HepG2 (cell line): ENCODE results near the gene METTL4. TPM values are rescaled to one million over a fixed set of nuclear protein-coding genes. Genes with fewer than 3 reads are reported as not detected.
A peak's percentile ranks its signal among the peaks of the same experiment; 100 is the strongest.

Experiments used
- ATAC-seq: fragments of 200-7000 bp; cut with Tn5 transposase; 3 replicates; pipeline ENCODE4 v1.9.1; 2020; ENCODE audit warnings: mild to moderate bottlenecking, moderate library complexity
- BruUV-seq: library from RNA; stranded (reverse); fragments of 400-500 nt; replicated peaks from 2 replicates; lab custom pipeline; 2021; lab: Mats Ljungman, UMichigan
- CTCF ChIA-PET: fragments of 300-600 bp; formaldehyde crosslinking; extraction: SDS; loops from one replicate; lab custom pipeline; 2021; ENCODE audit warnings: low total read pairs, inconsistent platforms, low intra/inter-chr PET ratio; lab: Yijun Ruan, JAX
- POLR2A ChIA-PET: fragments of 350-600 bp; sonication (Branson Sonifier 250); formaldehyde crosslinking; loops from one replicate; lab custom pipeline; 2020; ENCODE audit warnings: antibody characterized with exemption, inconsistent platforms; lab: Yijun Ruan, JAX
- DNase-seq: peaks from one replicate; pipeline ENCODE4 v3.0.0-alpha.2; 2015; ENCODE audit warnings: low spot score
- FAIRE-seq: peaks from 3 replicates; lab custom pipeline; 2011; peaks lifted over from hg19 to GRCh38; lab: Jason Lieb, UNC
- H2AFZ ChIP-seq: one replicate; pipeline ENCODE4 v1.6.1; 2011; ENCODE audit warnings: low read length, inconsistent platforms
- H3K27ac ChIP-seq: fragments of 300-600 bp; 3 replicates; pipeline ENCODE4 v1.8.0; 2011; ENCODE audit warnings: mixed run types, mild to moderate bottlenecking, mixed read lengths, low read length, inconsistent platforms; ENCODE audit not compliant: insufficient read depth; ENCODE audit errors: extremely low read length
- H3K27me3 ChIP-seq, 2 experiments: fragments of 200-600 bp in 1 of 2; 2 replicates in 1 of 2; 3 replicates in 1 of 2; pipeline versions ENCODE4 v1.6.0 to v1.8.0; 2011; ENCODE audit warnings: low read length in 2 of 2, mild to moderate bottlenecking in 2 of 2, moderate library complexity in 2 of 2, inconsistent platforms in 1 of 2; ENCODE audit not compliant: insufficient read depth in 2 of 2, control insufficient read depth in 1 of 2
- H3K36me3 ChIP-seq, 2 experiments: fragments of 200-600 bp in 1 of 2; replicated peaks in 1 of 2; 2 replicates in 1 of 2; 3 replicates in 1 of 2; pipeline versions ENCODE4 v1.5.1 to v1.8.0; 2011; ENCODE audit warnings: low read length in 2 of 2, inconsistent platforms in 1 of 2; ENCODE audit not compliant: insufficient read depth in 2 of 2, control insufficient read depth in 1 of 2
- H3K4me1 ChIP-seq: 2 replicates; pipeline ENCODE4 v1.5.1; 2012; ENCODE audit warnings: low read length, inconsistent platforms; ENCODE audit not compliant: insufficient read depth
- H3K4me2 ChIP-seq: 2 replicates; pipeline ENCODE4 v1.6.0; 2011; ENCODE audit warnings: low read depth, low read length, inconsistent platforms
- H3K4me3 ChIP-seq, 3 experiments: fragments of 200-600 bp in 1 of 3; sonication (generic), shearing (Covaris generic) in 1 of 3; replicated peaks in 1 of 3; 2 replicates each; pipeline ENCODE4 v1.5.1; 2011 to 2016; ENCODE audit warnings: low read length in 3 of 3, inconsistent platforms in 2 of 3, low read depth in 2 of 3, mild to moderate bottlenecking in 2 of 3, control low read depth in 1 of 3, mixed read lengths in 1 of 3; ENCODE audit not compliant: insufficient read depth in 1 of 3
- H3K79me2 ChIP-seq: one replicate; pipeline ENCODE4 v1.6.1; 2011; ENCODE audit warnings: low read length, inconsistent platforms; ENCODE audit not compliant: insufficient read depth
- H3K9ac ChIP-seq: 2 replicates; pipeline ENCODE4 v1.6.0; 2011; ENCODE audit warnings: mild to moderate bottlenecking, low read depth, low read length, inconsistent platforms; ENCODE audit not compliant: insufficient read depth
- H3K9me3 ChIP-seq: 2 replicates; pipeline ENCODE4 v1.5.1; 2012; ENCODE audit warnings: mild to moderate bottlenecking, low read length
- H4K20me1 ChIP-seq: 2 replicates; pipeline ENCODE4 v1.6.0; 2011; ENCODE audit warnings: inconsistent platforms, mild to moderate bottlenecking, low read length, moderate library complexity; ENCODE audit not compliant: insufficient read depth
- CENPX ChIP-seq: sonication (generic); formaldehyde crosslinking; IDR thresholded peaks from 2 replicates; pipeline ENCODE4 v1.9.0; 2021; ENCODE audit warnings: mild to moderate bottlenecking, missing genetic modification reagents, moderate library complexity
- GABPA ChIP-seq, 2 experiments: IDR thresholded peaks; 2 replicates each; pipeline ENCODE4 v1.6.1; 2011 to 2016; ENCODE audit warnings: low read depth in 2 of 2, low read length in 1 of 2, missing biosample characterization in 1 of 2, missing genetic modification characterization in 1 of 2
- HOMEZ ChIP-seq: IDR thresholded peaks from 2 replicates; pipeline ENCODE4 v1.6.1; 2016; ENCODE audit warnings: low read depth
- ZFP82 ChIP-seq: sonication (generic); formaldehyde crosslinking; IDR thresholded peaks from 2 replicates; pipeline ENCODE4 v1.5.1; 2020; ENCODE audit warnings: mild to moderate bottlenecking, missing genetic modification reagents, borderline replicate concordance
- ZNF414 ChIP-seq: sonication (generic); formaldehyde crosslinking; IDR thresholded peaks from 2 replicates; pipeline ENCODE4 v1.5.0; 2020; ENCODE audit warnings: missing genetic modification reagents
- ZNF468 ChIP-seq: sonication (generic); formaldehyde crosslinking; IDR thresholded peaks from 2 replicates; pipeline ENCODE4 v1.8.0; 2022; ENCODE audit warnings: mild to moderate bottlenecking, moderate library complexity, missing genetic modification reagents
- ZNF550 ChIP-seq: sonication (generic); formaldehyde crosslinking; IDR thresholded peaks from 2 replicates; pipeline ENCODE4 v1.4.0; 2020; ENCODE audit warnings: mild to moderate bottlenecking, missing genetic modification reagents, borderline replicate concordance
- WGBS: methylation state at CpG from one replicate; pipeline ENCODE4 v1.1.6; 2017; ENCODE audit warnings: low lambda C conversion rate; 5-methylcytosine and 5-hydroxymethylcytosine counted together
- in situ Hi-C: cut with HindIII; loops from 2 replicates; pipeline ENCODE4 v1.10.0; 2017; ENCODE audit warnings: low pct_unique_long_range_greater_than_20kb; ENCODE audit not compliant: extremely low pct_ligation_motif_present
- intact Hi-C: fragments of 100-400 bp; cut with micrococcal nuclease; formaldehyde crosslinking; loops from one replicate; pipeline ENCODE4 v1.10.0; 2022; ENCODE audit not compliant: unreplicated experiment
- polyA plus RNA-seq, 8 experiments: library from polyadenylated mRNA; depleted of rRNA in 3 of 8; stranded (reverse) in 7 of 8; unstranded in 1 of 8; fragments of >200 nt; fragmentation: Illumina TruSeq in 4 of 8; extraction: Trizol in 4 of 8; gene quantifications; 2 replicates each; pipeline versions ENCODE4 v1.2.1 to v1.2.3, GENCODE V29; 2011 to 2016; ENCODE audit warnings: low read depth in 4 of 8, missing spikeins in 1 of 8, mixed read lengths in 1 of 8; ENCODE audit not compliant: insufficient read depth in 1 of 8
- total RNA-seq, 5 experiments: library from RNA; depleted of rRNA; stranded (reverse); fragments of >200 nt; fragmentation: Illumina TruSeq; extraction: Trizol; gene quantifications; 2 replicates each; pipeline ENCODE4 v1.2.3, GENCODE V29; 2016; ENCODE audit warnings: low read depth in 1 of 5
- TF ChIP-seq, protein P1 (sequence below): sonication (generic); formaldehyde crosslinking; IDR thresholded peaks from 2 replicates; pipeline ENCODE4 v1.4.0; 2020; ENCODE audit warnings: missing genetic modification reagents, borderline replicate concordance

The METTL4 gene
- total and polyA plus RNA-seq, 2 of the 13 experiments (the other 11 are each of a cell fraction or from before 2014, with no cell fraction given), result 6.8 to 8.1 TPM

DNA sequence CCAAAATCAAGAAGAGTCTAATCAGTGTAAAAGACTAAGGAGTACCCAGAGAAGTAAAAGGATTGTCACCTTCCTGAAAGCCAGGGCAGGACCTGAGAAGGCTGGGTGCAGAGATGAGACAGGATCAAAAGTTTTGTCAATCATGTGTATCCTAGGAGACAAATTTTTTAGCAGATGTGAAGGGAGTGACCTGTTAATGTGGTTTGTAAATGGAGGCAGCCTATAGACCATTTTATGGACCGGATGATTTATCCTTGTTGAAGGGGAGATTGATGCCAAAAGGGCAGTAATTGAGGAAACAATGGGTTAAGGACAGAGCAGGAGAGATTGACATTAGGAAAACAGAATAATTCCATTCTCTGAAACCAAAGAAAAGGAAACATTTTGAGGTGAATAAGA, 865 bp upstream of the METTL4 start:
- in situ Hi-C loops, result loop anchor here (25.0 kb wide), 1 partner anchor 1710 kb away; no protein-coding TSS in a partner anchor
- CTCF ChIA-PET, result no interaction called here

DNA sequence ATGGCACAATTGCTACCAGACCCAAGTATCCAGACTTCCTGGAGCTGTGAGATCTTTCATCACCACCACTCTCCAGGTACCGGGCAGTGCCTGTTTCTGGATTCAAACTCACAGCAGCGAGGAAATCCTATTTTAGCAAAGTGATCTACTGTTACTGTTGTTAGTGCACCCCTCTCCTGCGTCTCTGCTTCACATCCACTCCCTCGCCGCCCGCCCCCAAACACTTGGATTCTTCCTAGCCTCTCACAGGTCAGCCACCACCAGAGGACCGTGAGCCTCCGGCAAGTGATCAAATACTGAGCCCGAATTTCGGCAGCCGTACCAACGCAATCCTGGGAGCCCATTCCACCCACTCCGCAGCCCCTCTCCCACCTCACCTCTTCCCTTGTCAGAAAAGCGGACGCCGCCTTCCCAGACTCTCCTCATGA, 519 bp downstream of the METTL4 start:
- peaks cover 23% of the 10 kb centered on the region for H3K4me1 ChIP-seq
- peak overlapping the region; percentile 92 for H3K4me2 ChIP-seq
- FAIRE-seq (no peak), DNase-seq (peak; percentile 60), ATAC-seq (peak; percentile 91)
- BruUV-seq, result TSS peak; percentile 80
- peaks cover 2 to 14% of the 10 kb centered on the region in 2 experiments; a peak in 3 of 5 replicates for H3K36me3 ChIP-seq
- intact Hi-C loops, result loop anchor here (2.0 kb wide), 1 partner anchor 18 kb away; no protein-coding TSS in a partner anchor
- ChIA-PET CTCF (no interaction called here), POLR2A (interaction anchor here (1.1 to 1.4 kb wide), 2 partner anchors 17 to 86 kb away, joined by 3 to 4 read pairs; no protein-coding TSS in a partner anchor)
- peak overlapping the region; percentile 46 for H2AFZ ChIP-seq
- H3K9me3 ChIP-seq, result no peaks in the 10 kb centered on the region
- peaks cover 52% of the 10 kb centered on the region for H3K79me2 ChIP-seq
- H4K20me1 ChIP-seq, result no peaks in the 10 kb centered on the region
- in situ Hi-C loops, result loop anchor here (25.0 kb wide), 1 partner anchor 1708 kb away; no protein-coding TSS in a partner anchor
- H3K9ac ChIP-seq, result peak overlapping the region; percentile 98
- peak overlapping the region; percentile 99 for H3K27ac ChIP-seq
- WGBS, result under 1% methylated on average over 16 of the region's 16 CpGs
- peak overlapping the region; percentile 82 to 89 (median 83) for H3K4me3 ChIP-seq
- no peaks in the 10 kb centered on the region; a peak in 1 of 5 replicates for H3K27me3 ChIP-seq
- TF ChIP-seq ZNF550 (CRISPR knock-in tag) (no peak), ZFP82 (0 out of 2 replicates have a peak, but pooled peaks have one; percentile 78), HOMEZ (CRISPR knock-in tag) (no peak)
- TF ChIP-seq, protein P1, sequence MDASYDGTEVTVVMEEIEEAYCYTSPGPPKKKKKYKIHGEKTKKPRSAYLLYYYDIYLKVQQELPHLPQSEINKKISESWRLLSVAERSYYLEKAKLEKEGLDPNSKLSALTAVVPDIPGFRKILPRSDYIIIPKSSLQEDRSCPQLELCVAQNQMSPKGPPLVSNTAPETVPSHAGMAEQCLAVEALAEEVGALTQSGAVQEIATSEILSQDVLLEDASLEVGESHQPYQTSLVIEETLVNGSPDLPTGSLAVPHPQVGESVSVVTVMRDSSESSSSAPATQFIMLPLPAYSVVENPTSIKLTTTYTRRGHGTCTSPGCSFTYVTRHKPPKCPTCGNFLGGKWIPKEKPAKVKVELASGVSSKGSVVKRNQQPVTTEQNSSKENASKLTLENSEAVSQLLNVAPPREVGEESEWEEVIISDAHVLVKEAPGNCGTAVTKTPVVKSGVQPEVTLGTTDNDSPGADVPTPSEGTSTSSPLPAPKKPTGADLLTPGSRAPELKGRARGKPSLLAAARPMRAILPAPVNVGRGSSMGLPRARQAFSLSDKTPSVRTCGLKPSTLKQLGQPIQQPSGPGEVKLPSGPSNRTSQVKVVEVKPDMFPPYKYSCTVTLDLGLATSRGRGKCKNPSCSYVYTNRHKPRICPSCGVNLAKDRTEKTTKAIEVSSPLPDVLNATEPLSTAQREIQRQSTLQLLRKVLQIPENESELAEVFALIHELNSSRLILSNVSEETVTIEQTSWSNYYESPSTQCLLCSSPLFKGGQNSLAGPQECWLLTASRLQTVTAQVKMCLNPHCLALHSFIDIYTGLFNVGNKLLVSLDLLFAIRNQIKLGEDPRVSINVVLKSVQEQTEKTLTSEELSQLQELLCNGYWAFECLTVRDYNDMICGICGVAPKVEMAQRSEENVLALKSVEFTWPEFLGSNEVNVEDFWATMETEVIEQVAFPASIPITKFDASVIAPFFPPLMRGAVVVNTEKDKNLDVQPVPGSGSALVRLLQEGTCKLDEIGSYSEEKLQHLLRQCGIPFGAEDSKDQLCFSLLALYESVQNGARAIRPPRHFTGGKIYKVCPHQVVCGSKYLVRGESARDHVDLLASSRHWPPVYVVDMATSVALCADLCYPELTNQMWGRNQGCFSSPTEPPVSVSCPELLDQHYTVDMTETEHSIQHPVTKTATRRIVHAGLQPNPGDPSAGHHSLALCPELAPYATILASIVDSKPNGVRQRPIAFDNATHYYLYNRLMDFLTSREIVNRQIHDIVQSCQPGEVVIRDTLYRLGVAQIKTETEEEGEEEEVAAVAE (CRISPR knock-in tag), result no peak

More for the DNA sequence above, 865 bp upstream of the METTL4 start:
- TF ChIP-seq GABPA (IDR thresholded peaks at IDR 0.05; ENCODE audit: low read depth, low read length), result no peak
- no peak for TF ChIP-seq GABPA (CRISPR knock-in tag; IDR thresholded peaks at IDR 0.05; ENCODE audit: low read depth)
- TF ChIP-seq ZNF414 (CRISPR knock-in tag), result no peak
- TF ChIP-seq CENPX (CRISPR knock-in tag), result 0 out of 2 replicates have a peak, but pooled peaks have one; percentile 12
- no peak for TF ChIP-seq ZNF468 (CRISPR knock-in tag)
- Histone ChIP-seq H3K27ac (peak overlapping the region; percentile 99), H4K20me1 (no peaks in the 10 kb centered on the region), H3K4me2 (peak overlapping the region; percentile 92), H3K27me3 (no peaks in the 10 kb centered on the region; a peak in 1 of 5 replicates), H3K79me2 (peaks cover 52% of the 10 kb centered on the region), H3K9me3 (no peaks in the 10 kb centered on the region), H3K36me3 (peaks cover 2 to 21% of the 10 kb centered on the region in 2 experiments; a peak in 3 of 5 replicates), H2AFZ (peak overlapping the region; percentile 42), H3K4me3 (peak overlapping the region; percentile 82 to 89 (median 83)), H3K9ac (peak overlapping the region; percentile 98), H3K4me1 (peaks cover 23% of the 10 kb centered on the region)
- intact Hi-C loops, result loop anchor here (2.0 kb wide), 1 partner anchor 83 kb away; the partner anchor contains the start of gene SMCHD1
- 3% methylated on average over 1 of the region's 1 CpG for WGBS
- FAIRE-seq (no peak), DNase-seq (no peak), ATAC-seq (peak; percentile 7; the same call in 2 of the 3 replicates)
- POLR2A ChIA-PET, result no interaction called here
- BruUV-seq, result no TSS peak
